ENCODE results near the gene RLF. TPM values are rescaled to one million over a fixed set of nuclear protein-coding genes. Genes with fewer than 3 reads are reported as not detected.

The RLF gene
- total and polyA plus RNA-seq, 9 of the 15 experiments (the other 6 are each of a cell fraction or from before 2014, with no cell fraction given), result 3.6 to 35.0 (median 21.2) TPM

- TF ChIP-seq RAD21 (CRISPR knock-in tag; conservative IDR thresholded peaks at IDR 0.05 in 1 of 2, IDR thresholded peaks at IDR 0.05 in 1 of 2) (0 out of 4 replicates have a peak, but pooled peaks of 1 of the 2 experiments have one; percentile 6), ZNF77 (CRISPR knock-in tag; IDR thresholded peaks at IDR 0.05) (no peak), U2AF1 (optimal IDR thresholded peaks at IDR 0.05; ENCODE audit: low read depth, low read length) (no peak), PTRF (tag; IDR thresholded peaks at IDR 0.05) (no peak), FIP1L1 (IDR thresholded peaks at IDR 0.05; ENCODE audit: low read depth, low read length, poor library complexity, severe bottlenecking) (peak; percentile 90), ZNF512 (tag; IDR thresholded peaks at IDR 0.05) (no peak), PCBP2 (IDR thresholded peaks at IDR 0.05; ENCODE audit: low read depth, low read length, poor library complexity, severe bottlenecking) (no peak), ATF6 (CRISPR knock-in tag; IDR thresholded peaks at IDR 0.05) (peak; percentile 66; the same call in 1 of the 2 replicates), HEY1 (CRISPR knock-in tag; IDR thresholded peaks at IDR 0.05; ENCODE audit: borderline replicate concordance) (no peak), SPI1 (IDR thresholded peaks at IDR 0.05; ENCODE audit: borderline replicate concordance, low read depth, low read length) (no peak), ELF4 (CRISPR knock-in tag; IDR thresholded peaks at IDR 0.05) (peak; percentile 54; the same call in 1 of the 2 replicates), ZNF586 (CRISPR knock-in tag; conservative IDR thresholded peaks at IDR 0.05) (no peak), ZNF133 (CRISPR knock-in tag; IDR thresholded peaks at IDR 0.05) (no peak), GTF3C2 (IDR thresholded peaks at IDR 0.05; ENCODE audit: borderline replicate concordance, extremely low read depth, insufficient read length) (no peak), RBM39 (optimal IDR thresholded peaks at IDR 0.05; ENCODE audit: low read depth, low read length) (peak; percentile 79)
- TF ChIP-seq, protein P1, sequence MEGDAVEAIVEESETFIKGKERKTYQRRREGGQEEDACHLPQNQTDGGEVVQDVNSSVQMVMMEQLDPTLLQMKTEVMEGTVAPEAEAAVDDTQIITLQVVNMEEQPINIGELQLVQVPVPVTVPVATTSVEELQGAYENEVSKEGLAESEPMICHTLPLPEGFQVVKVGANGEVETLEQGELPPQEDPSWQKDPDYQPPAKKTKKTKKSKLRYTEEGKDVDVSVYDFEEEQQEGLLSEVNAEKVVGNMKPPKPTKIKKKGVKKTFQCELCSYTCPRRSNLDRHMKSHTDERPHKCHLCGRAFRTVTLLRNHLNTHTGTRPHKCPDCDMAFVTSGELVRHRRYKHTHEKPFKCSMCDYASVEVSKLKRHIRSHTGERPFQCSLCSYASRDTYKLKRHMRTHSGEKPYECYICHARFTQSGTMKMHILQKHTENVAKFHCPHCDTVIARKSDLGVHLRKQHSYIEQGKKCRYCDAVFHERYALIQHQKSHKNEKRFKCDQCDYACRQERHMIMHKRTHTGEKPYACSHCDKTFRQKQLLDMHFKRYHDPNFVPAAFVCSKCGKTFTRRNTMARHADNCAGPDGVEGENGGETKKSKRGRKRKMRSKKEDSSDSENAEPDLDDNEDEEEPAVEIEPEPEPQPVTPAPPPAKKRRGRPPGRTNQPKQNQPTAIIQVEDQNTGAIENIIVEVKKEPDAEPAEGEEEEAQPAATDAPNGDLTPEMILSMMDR (IDR thresholded peaks at IDR 0.05 in 2 of 3, conservative IDR thresholded peaks at IDR 0.05 in 1 of 3; ENCODE audit: insufficient read depth in 2 of 3, low read depth in 1 of 3, low read length in 3 of 3), result peak in 1 of 3 experiments; percentile 11; a peak in 2 of 6 replicates
- TF ChIP-seq, protein P2, sequence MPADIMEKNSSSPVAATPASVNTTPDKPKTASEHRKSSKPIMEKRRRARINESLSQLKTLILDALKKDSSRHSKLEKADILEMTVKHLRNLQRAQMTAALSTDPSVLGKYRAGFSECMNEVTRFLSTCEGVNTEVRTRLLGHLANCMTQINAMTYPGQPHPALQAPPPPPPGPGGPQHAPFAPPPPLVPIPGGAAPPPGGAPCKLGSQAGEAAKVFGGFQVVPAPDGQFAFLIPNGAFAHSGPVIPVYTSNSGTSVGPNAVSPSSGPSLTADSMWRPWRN (IDR thresholded peaks at IDR 0.05; ENCODE audit: low read depth), result peak; percentile 41; the same call in 1 of the 2 replicates
These were observed 96.7 kb downstream of the RLF start, which contains the start of gene ZMPSTE24 (continued) for GRCh38 chr1:40257688-40258444.
